ENCODE data around the gene TRIM41. TPM values are rescaled to one million over a fixed set of nuclear protein-coding genes. Genes with fewer than 3 reads are reported as not detected.

TRIM41 gene
- total and polyA plus RNA-seq, 2 of the 13 experiments (the other 11 are each of a cell fraction or from before 2014, with no cell fraction given): 10.2 to 16.7 TPM

DNA sequence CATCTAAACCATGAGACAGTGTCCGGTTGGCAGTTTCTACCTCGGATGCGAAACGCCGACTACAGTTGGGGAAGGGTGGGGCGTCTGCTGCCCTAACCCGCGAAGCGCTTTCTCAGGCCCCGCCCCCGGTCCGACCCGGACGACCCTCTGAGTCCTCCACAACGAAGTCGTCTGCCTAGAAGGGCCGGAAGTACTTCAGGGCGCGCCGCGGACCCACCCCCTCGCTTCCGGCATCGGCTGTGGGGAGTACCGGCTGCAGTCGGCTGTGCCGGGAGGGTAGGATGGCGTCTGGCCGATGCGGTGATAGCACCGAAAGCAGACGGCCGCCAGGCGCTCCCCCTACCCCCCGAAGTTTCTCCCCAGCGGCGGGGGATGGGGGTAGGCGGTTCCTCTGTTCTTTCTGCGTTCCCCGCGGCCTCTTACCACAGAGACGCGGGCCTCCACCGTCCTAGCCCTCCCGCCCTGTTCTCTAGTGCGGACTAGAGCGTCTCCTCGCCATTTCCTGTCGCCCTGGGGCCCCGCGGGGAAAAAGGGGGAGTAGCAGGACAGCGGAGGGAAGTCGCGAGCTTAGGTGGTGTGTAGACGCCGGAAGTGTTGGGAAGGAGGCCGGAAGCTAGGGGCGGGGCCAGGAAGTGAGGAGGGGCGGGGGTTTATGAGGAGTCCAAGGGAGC is at the start of gene TRIM41 (continued):
- peak; percentile 92 for TF ChIP-seq CREM (IDR thresholded peaks at IDR 0.05)
- no peak for TF ChIP-seq CREM (CRISPR knock-in tag; IDR thresholded peaks at IDR 0.05)
- no peak for TF ChIP-seq DPF2 (CRISPR knock-in tag; IDR thresholded peaks at IDR 0.05; ENCODE audit: borderline replicate concordance, low read depth)
- no peak for TF ChIP-seq NR2F2 (IDR thresholded peaks at IDR 0.05; ENCODE audit: borderline replicate concordance, low read depth)
- peak; percentile 92; the same call in 1 of the 2 replicates for TF ChIP-seq KDM3A (CRISPR knock-in tag; IDR thresholded peaks at IDR 0.05; ENCODE audit: low read depth)
- peak; percentile 83 for TF ChIP-seq POLR2AphosphoS5 (IDR thresholded peaks at IDR 0.05; ENCODE audit: low read depth, low read length)
- TF ChIP-seq TMF1 (CRISPR knock-in tag; IDR thresholded peaks at IDR 0.05; ENCODE audit: low read depth): 0 out of 2 replicates have a peak, but pooled peaks have one; percentile 74
- TF ChIP-seq ADNP (CRISPR knock-in tag; IDR thresholded peaks at IDR 0.05): no peak
- TF ChIP-seq KLF6 (CRISPR knock-in tag; IDR thresholded peaks at IDR 0.05): no peak; the same call in 1 of the 2 replicates
- no peak for TF ChIP-seq ATF7 (IDR thresholded peaks at IDR 0.05)
- TF ChIP-seq ATF7 (CRISPR knock-in tag; IDR thresholded peaks at IDR 0.05): no peak
- no peak for TF ChIP-seq STAG1 (CRISPR knock-in tag; IDR thresholded peaks at IDR 0.05)
- no peak for TF ChIP-seq SMC3 (IDR thresholded peaks at IDR 0.05; ENCODE audit: low read length)
- TF ChIP-seq ZNF232 (CRISPR knock-in tag; IDR thresholded peaks at IDR 0.05; ENCODE audit: borderline replicate concordance): no peak; the same call in 1 of the 2 replicates
- no peak for TF ChIP-seq BRCA1 (CRISPR knock-in tag; IDR thresholded peaks at IDR 0.05)
- TF ChIP-seq, protein P1, sequence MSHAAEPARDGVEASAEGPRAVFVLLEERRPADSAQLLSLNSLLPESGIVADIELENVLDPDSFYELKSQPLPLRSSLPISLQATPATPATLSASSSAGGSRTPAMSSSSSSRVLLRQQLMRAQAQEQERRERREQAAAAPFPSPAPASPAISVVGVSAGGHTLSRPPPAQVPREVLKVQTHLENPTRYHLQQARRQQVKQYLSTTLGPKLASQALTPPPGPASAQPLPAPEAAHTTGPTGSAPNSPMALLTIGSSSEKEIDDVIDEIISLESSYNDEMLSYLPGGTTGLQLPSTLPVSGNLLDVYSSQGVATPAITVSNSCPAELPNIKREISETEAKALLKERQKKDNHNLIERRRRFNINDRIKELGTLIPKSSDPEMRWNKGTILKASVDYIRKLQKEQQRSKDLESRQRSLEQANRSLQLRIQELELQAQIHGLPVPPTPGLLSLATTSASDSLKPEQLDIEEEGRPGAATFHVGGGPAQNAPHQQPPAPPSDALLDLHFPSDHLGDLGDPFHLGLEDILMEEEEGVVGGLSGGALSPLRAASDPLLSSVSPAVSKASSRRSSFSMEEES (CRISPR knock-in tag; IDR thresholded peaks at IDR 0.05): no peak
- TF ChIP-seq ZNF446 (CRISPR knock-in tag; IDR thresholded peaks at IDR 0.05): no peak; the same call in 1 of the 2 replicates
- no peak for TF ChIP-seq ZBTB42 (CRISPR knock-in tag; IDR thresholded peaks at IDR 0.05)
- TF ChIP-seq, protein P2, sequence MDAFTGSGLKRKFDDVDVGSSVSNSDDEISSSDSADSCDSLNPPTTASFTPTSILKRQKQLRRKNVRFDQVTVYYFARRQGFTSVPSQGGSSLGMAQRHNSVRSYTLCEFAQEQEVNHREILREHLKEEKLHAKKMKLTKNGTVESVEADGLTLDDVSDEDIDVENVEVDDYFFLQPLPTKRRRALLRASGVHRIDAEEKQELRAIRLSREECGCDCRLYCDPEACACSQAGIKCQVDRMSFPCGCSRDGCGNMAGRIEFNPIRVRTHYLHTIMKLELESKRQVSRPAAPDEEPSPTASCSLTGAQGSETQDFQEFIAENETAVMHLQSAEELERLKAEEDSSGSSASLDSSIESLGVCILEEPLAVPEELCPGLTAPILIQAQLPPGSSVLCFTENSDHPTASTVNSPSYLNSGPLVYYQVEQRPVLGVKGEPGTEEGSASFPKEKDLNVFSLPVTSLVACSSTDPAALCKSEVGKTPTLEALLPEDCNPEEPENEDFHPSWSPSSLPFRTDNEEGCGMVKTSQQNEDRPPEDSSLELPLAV (CRISPR knock-in tag; conservative IDR thresholded peaks at IDR 0.05; ENCODE audit: low read depth): no peak
- peak; percentile 67; the same call in 1 of the 2 replicates for TF ChIP-seq PAWR (CRISPR knock-in tag; IDR thresholded peaks at IDR 0.05; ENCODE audit: borderline replicate concordance)
- no peak for TF ChIP-seq ZSCAN9 (CRISPR knock-in tag; IDR thresholded peaks at IDR 0.05; ENCODE audit: borderline replicate concordance)
- TF ChIP-seq ZNF333 (CRISPR knock-in tag; IDR thresholded peaks at IDR 0.05; ENCODE audit: borderline replicate concordance): peak; percentile 83; the same call in 1 of the 2 replicates
- TF ChIP-seq ZNF547 (CRISPR knock-in tag; IDR thresholded peaks at IDR 0.05): no peak; the same call in 1 of the 2 replicates
- no peak for TF ChIP-seq SOX13 (IDR thresholded peaks at IDR 0.05)
- TF ChIP-seq SOX13 (CRISPR knock-in tag; conservative IDR thresholded peaks at IDR 0.05 in 1 of 2, IDR thresholded peaks at IDR 0.05 in 1 of 2): no peak
- no peak for TF ChIP-seq ZNF7 (CRISPR knock-in tag; IDR thresholded peaks at IDR 0.05)
- TF ChIP-seq SP5 (CRISPR knock-in tag; IDR thresholded peaks at IDR 0.05; ENCODE audit: borderline replicate concordance, low read depth): peak; percentile 44
- TF ChIP-seq GFI1 (CRISPR knock-in tag; IDR thresholded peaks at IDR 0.05; ENCODE audit: borderline replicate concordance): 0 out of 2 replicates have a peak, but pooled peaks have one; percentile 21
- peak; percentile 78 for TF ChIP-seq HIVEP1 (CRISPR knock-in tag; IDR thresholded peaks at IDR 0.05)
- TF ChIP-seq ZNF317 (CRISPR knock-in tag; IDR thresholded peaks at IDR 0.05): peak; percentile 88
- TF ChIP-seq ZNF629 (CRISPR knock-in tag; conservative IDR thresholded peaks at IDR 0.05): 0 out of 2 replicates have a peak, but pooled peaks have one; percentile 3
